NCI-H345 treated with DMSO at 0.1 percent for 48 hours (cell line): ENCODE data around the gene NFASC.

ENCODE experiments used
- DNase-seq: peaks from one replicate; lab custom pipeline; 2025; ENCODE audit not compliant: unreplicated experiment; lab: John Stamatoyannopoulos, UW

Gene NFASC

GRCh38 chr1:205058853-205059252 is 188.2 kb downstream of the NFASC start:
- no peak for DNase-seq

GRCh38 chr1:205059660-205060059 is 189.0 kb downstream of the NFASC start:
- DNase-seq: no peak

GRCh38 chr1:205060746-205061145 is 190.1 kb downstream of the NFASC start:
- no peak for DNase-seq

GRCh38 chr1:205061227-205061626 is 190.6 kb downstream of the NFASC start:
- no peak for DNase-seq

- DNase-seq: peak; percentile 62
Observed at GRCh38 chr1:205061665-205062069, 191.0 kb downstream of the NFASC start.

GRCh38 chr1:205062319-205062718 is 191.7 kb downstream of the NFASC start:
- DNase-seq: no peak

- DNase-seq: no peak
Observed at GRCh38 chr1:205062895-205063294, 192.2 kb downstream of the NFASC start.

- DNase-seq: no peak
Observed at GRCh38 chr1:205064301-205064700, 193.6 kb downstream of the NFASC start.

GRCh38 chr1:205064741-205065316 is 194.2 kb downstream of the NFASC start:
- no peak for DNase-seq

- DNase-seq: no peak
Observed at GRCh38 chr1:205065666-205066065, 195.0 kb downstream of the NFASC start.

GRCh38 chr1:205066141-205066818 is 195.6 kb downstream of the NFASC start:
- no peak for DNase-seq

- no peak for DNase-seq
Observed at GRCh38 chr1:205067031-205067430, 196.4 kb downstream of the NFASC start.

GRCh38 chr1:205068001-205068400 is 197.3 kb downstream of the NFASC start:
- DNase-seq: no peak

GRCh38 chr1:205068457-205069040 is 197.9 kb downstream of the NFASC start:
- DNase-seq: no peak

GRCh38 chr1:205069371-205070125 is 198.9 kb downstream of the NFASC start:
- no peak for DNase-seq

GRCh38 chr1:205071028-205071409 is 200.4 kb downstream of the NFASC start:
- DNase-seq: no peak

GRCh38 chr1:205071801-205072200 is 201.1 kb downstream of the NFASC start:
- no peak for DNase-seq

GRCh38 chr1:205072286-205072685 is 201.6 kb downstream of the NFASC start:
- DNase-seq: no peak
